ENCODE data around the gene ITPKB.

Gene ITPKB

GRCh38 chr1:226637147-226637935 lies 101.7 kb downstream of the ITPKB start:
- DNase-seq = no peak

GRCh38 chr1:226636847-226637096 lies 102.3 kb downstream of the ITPKB start:
- DNase-seq = no peak

GRCh38 chr1:226635456-226635941 lies 103.6 kb downstream of the ITPKB start:
- DNase-seq = no peak

- no peak for DNase-seq
These were observed 104.4 kb downstream of the ITPKB start for GRCh38 chr1:226634611-226635246.

GRCh38 chr1:226634166-226634588 lies 104.9 kb downstream of the ITPKB start:
- peak; percentile 66 for DNase-seq

GRCh38 chr1:226633541-226634165 lies 105.4 kb downstream of the ITPKB start:
- DNase-seq = no peak

GRCh38 chr1:226632922-226633351 lies 106.1 kb downstream of the ITPKB start:
- DNase-seq = no peak

- no peak for DNase-seq
These were observed 106.8 kb downstream of the ITPKB start for GRCh38 chr1:226632169-226632879.

GRCh38 chr1:226631229-226632000 lies 107.7 kb downstream of the ITPKB start:
- DNase-seq = no peak

GRCh38 chr1:226630592-226630991 lies 108.5 kb downstream of the ITPKB start:
- DNase-seq = no peak

- no peak for DNase-seq
These were observed 109.1 kb downstream of the ITPKB start for GRCh38 chr1:226629896-226630550.

- no peak for DNase-seq
These were observed 109.7 kb downstream of the ITPKB start for GRCh38 chr1:226629210-226629895.

- DNase-seq = no peak
These were observed 110.4 kb downstream of the ITPKB start for GRCh38 chr1:226628612-226629155.

- DNase-seq = no peak
These were observed 111.0 kb downstream of the ITPKB start for GRCh38 chr1:226627924-226628611.

GRCh38 chr1:226627050-226627755 lies 111.9 kb downstream of the ITPKB start:
- DNase-seq = no peak

GRCh38 chr1:226626577-226626956 lies 112.5 kb downstream of the ITPKB start:
- DNase-seq = no peak

- DNase-seq = no peak
These were observed 113.1 kb downstream of the ITPKB start for GRCh38 chr1:226625832-226626576.

GRCh38 chr1:226625326-226625725 lies 113.8 kb downstream of the ITPKB start:
- DNase-seq = no peak

- DNase-seq = no peak
These were observed 114.6 kb downstream of the ITPKB start for GRCh38 chr1:226624526-226624925.

Measured in right kidney (tissue), 1 donor.